Measurements from ENCODE around the gene TARS3. TPM values are rescaled to one million over a fixed set of nuclear protein-coding genes. Genes with fewer than 3 reads are reported as not detected.
"Not testable (repeated sequence)": the region's sequence is repeated elsewhere in the genome, so short reads cannot be mapped to it uniquely, and the experiment has no call there.

The TARS3 gene
- total and polyA plus RNA-seq, 2 experiments from 2014 or later: 9.7 to 28.5 TPM

GRCh38 chr15:101657968-101658784 lies 66.1 kb downstream of the TARS3 start:
- no peak overlapping the region for H2AFZ ChIP-seq
- no peak overlapping the region for H3K4me3 ChIP-seq
- WGBS (ENCODE audit: low lambda C conversion rate, missing lambda C conversion rate): 79% methylated on average over 9 of the region's 9 CpGs
- H3K27me3 ChIP-seq: no peaks in the 10 kb centered on the region
- peaks cover 1% of the 10 kb centered on the region for H3K4me1 ChIP-seq (ENCODE audit: insufficient read depth)
- no peaks in the 10 kb centered on the region for H3K79me2 ChIP-seq
- H3K9me3 ChIP-seq (ENCODE audit: low read depth): no peaks in the 10 kb centered on the region
- no peaks in the 10 kb centered on the region for H4K20me1 ChIP-seq (ENCODE audit: insufficient read depth, poor library complexity, severe bottlenecking)
- H3K9me2 ChIP-seq (replicated peaks; ENCODE audit: insufficient read depth): no peaks in the 10 kb centered on the region
- H3K27ac ChIP-seq: no peak overlapping the region
- no peak for DNase-seq (ENCODE audit: low spot score)
- TF ChIP-seq EZH2 (IDR thresholded peaks at IDR 0.05; ENCODE audit: borderline replicate concordance) (no peak), EZH2phosphoT487 (IDR thresholded peaks at IDR 0.05; ENCODE audit: low read depth, severe bottlenecking, unreplicated experiment) (no peak), CTCF (IDR thresholded peaks at IDR 0.05; ENCODE audit: poor library complexity) (no peak)
- H3K36me3 ChIP-seq (replicated peaks; ENCODE audit: insufficient read depth, low read depth): no peaks in the 10 kb centered on the region
- H3K4me2 ChIP-seq: no peak overlapping the region

GRCh38 chr15:101657171-101657570 lies 67.1 kb downstream of the TARS3 start:
- no peak for TF ChIP-seq EZH2 (IDR thresholded peaks at IDR 0.05; ENCODE audit: borderline replicate concordance)
- no peak for TF ChIP-seq CTCF (IDR thresholded peaks at IDR 0.05; ENCODE audit: poor library complexity)
- TF ChIP-seq EZH2phosphoT487 (IDR thresholded peaks at IDR 0.05; ENCODE audit: low read depth, severe bottlenecking, unreplicated experiment): no peak
- no peak for DNase-seq (ENCODE audit: low spot score)
- no peaks in the 10 kb centered on the region for H4K20me1 ChIP-seq (ENCODE audit: insufficient read depth, poor library complexity, severe bottlenecking)
- H3K36me3 ChIP-seq (replicated peaks; ENCODE audit: insufficient read depth, low read depth): no peaks in the 10 kb centered on the region
- H3K4me1 ChIP-seq (ENCODE audit: insufficient read depth): peaks cover 5% of the 10 kb centered on the region
- 96% methylated on average over 10 of the region's 10 CpGs for WGBS (ENCODE audit: low lambda C conversion rate, missing lambda C conversion rate)
- no peak overlapping the region for H3K4me3 ChIP-seq
- H3K27me3 ChIP-seq: no peaks in the 10 kb centered on the region
- H3K4me2 ChIP-seq: no peak overlapping the region
- peaks cover 5% of the 10 kb centered on the region for H3K79me2 ChIP-seq
- H3K9me3 ChIP-seq (ENCODE audit: low read depth): no peaks in the 10 kb centered on the region
- H3K9me2 ChIP-seq (replicated peaks; ENCODE audit: insufficient read depth): no peaks in the 10 kb centered on the region
- H2AFZ ChIP-seq: no peak overlapping the region
- no peak overlapping the region for H3K27ac ChIP-seq

DNA sequence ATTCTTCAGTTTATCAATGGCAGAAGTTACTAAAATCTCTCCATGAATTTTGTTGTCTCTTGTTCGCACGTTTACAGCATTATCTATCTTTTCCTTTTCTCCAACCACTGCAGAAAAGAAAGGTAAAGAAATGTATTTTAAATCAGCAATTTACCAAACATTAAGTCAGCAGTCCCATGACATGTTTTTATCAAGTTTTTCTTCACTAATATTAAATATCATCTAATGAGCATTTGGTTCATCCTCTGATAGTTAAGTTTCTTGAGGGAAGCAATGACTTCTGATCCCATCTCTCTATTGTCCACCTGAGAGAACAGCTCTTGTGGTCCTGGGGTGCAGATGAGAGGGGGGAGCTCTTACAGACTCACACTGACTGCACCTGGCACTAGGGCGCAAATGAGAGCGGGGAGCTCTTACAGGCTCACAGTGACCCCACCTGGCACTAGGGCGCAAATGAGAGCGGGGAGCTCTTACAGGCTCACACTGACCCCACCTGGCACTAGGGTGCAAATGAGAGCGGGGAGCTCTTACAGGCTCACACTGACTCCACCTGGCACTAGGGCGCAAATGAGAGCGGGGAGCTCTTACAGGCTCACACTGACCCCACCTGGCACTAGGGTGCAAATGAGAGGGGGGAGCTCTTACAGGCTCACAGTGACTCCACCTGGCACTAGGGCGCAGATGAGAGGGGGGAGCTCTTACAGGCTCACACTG lies 69.5 kb downstream of the TARS3 start:
- not testable (repeated sequence) for H3K9me2 ChIP-seq (replicated peaks; ENCODE audit: insufficient read depth); H3K27ac ChIP-seq; H3K4me3 ChIP-seq; H3K4me2 ChIP-seq; H3K36me3 ChIP-seq (replicated peaks; ENCODE audit: insufficient read depth, low read depth); H3K27me3 ChIP-seq; H2AFZ ChIP-seq; H3K9me3 ChIP-seq (ENCODE audit: low read depth); H4K20me1 ChIP-seq (ENCODE audit: insufficient read depth, poor library complexity, severe bottlenecking); DNase-seq (ENCODE audit: low spot score)
- Histone ChIP-seq H3K79me2 (peaks cover 23% of the 10 kb centered on the region), H3K4me1 (ENCODE audit: insufficient read depth) (peaks cover 17% of the 10 kb centered on the region)
- WGBS (ENCODE audit: low lambda C conversion rate, missing lambda C conversion rate): over 99% methylated on average over 9 of the region's 10 CpGs

GRCh38 chr15:101654171-101654570 lies 70.1 kb downstream of the TARS3 start:
- Histone ChIP-seq H3K27ac (no peak overlapping the region), H4K20me1 (ENCODE audit: insufficient read depth, poor library complexity, severe bottlenecking) (no peaks in the 10 kb centered on the region), H2AFZ (no peak overlapping the region), H3K4me1 (ENCODE audit: insufficient read depth) (peaks cover 17% of the 10 kb centered on the region), H3K27me3 (no peaks in the 10 kb centered on the region), H3K4me2 (no peak overlapping the region), H3K9me2 (replicated peaks; ENCODE audit: insufficient read depth) (no peaks in the 10 kb centered on the region), H3K4me3 (no peak overlapping the region), H3K36me3 (replicated peaks; ENCODE audit: insufficient read depth, low read depth) (no peaks in the 10 kb centered on the region), H3K9me3 (ENCODE audit: low read depth) (no peaks in the 10 kb centered on the region), H3K79me2 (peaks cover 29% of the 10 kb centered on the region)
- 90% methylated on average over 8 of the region's 8 CpGs for WGBS (ENCODE audit: low lambda C conversion rate, missing lambda C conversion rate)
- TF ChIP-seq EZH2 (IDR thresholded peaks at IDR 0.05; ENCODE audit: borderline replicate concordance): no peak
- TF ChIP-seq EZH2phosphoT487 (IDR thresholded peaks at IDR 0.05; ENCODE audit: low read depth, severe bottlenecking, unreplicated experiment): no peak
- TF ChIP-seq CTCF (IDR thresholded peaks at IDR 0.05; ENCODE audit: poor library complexity): no peak
- DNase-seq (ENCODE audit: low spot score): no peak

Measured in hepatocyte (in vitro differentiated cells).